Activated T-helper 9 cell treated with anti-CD3 and anti-CD28 coated beads, Interleukin-2, amount 50 U/mL, for 16 hours (primary cell): ENCODE data around the gene BAX.
"Not testable (repeated sequence)": the region's sequence is repeated elsewhere in the genome, so short reads cannot be mapped to it uniquely, and the experiment has no call there.

Experiments
- DNase-seq: peaks from one replicate; pipeline ENCODE4 v3.0.0-alpha.2; 2020; ENCODE audit warnings: low read depth

BAX gene

DNA sequence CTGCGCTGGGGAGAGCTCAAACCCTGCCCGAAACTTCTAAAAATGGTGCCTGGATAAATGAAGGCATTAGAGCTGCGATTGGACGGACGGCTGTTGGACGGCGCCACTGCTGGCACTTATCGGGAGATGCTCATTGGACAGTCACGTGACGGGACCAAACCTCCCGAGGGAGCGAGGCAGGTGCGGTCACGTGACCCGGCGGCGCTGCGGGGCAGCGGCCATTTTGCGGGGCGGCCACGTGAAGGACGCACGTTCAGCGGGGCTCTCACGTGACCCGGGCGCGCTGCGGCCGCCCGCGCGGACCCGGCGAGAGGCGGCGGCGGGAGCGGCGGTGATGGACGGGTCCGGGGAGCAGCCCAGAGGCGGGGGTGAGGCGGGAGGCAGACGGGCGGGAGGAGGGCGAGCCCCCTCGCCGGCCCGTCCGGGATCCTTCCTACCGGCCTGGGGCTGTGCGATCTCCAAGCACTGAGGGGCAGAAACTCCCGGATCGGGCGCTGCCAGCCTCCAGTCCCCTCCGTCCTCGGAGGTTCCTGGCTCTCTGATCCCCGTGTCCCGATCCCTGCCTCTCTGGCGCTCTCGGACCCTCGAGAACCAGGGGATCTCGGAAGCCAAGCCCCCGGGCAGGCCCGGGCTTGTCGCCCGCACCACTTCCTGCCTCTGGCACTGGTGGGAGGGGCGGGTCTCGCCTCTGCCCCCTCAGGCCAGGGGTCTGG lies at the start of gene BAX:
BAX (plus strand) TSS at position 281 of the 713 bp plus-strand sequence; CDS start at position 335, 54 bp downstream.
- DNase-seq = peak; percentile 88

DNA sequence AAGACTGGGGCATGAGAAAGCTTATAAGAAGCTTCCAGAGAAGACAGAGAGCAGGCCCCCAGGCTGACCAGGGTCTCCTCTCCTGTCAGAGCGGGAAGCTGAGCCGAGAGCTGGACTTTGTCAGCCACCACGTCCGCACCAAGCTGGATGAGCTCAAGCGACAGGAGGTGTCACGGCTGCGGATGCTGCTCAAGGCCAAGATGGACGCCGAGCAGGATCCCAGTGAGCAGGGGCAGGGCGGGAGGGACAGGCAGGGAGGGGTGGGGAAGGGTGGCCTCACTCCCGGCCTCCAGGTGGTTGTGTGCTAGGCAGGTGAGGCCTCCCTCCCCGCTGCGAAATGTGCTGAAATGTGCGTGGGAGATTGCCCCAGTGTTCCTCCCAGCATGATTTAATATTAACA lies 49.0 kb upstream of the BAX start:
- DNase-seq = no peak

DNA sequence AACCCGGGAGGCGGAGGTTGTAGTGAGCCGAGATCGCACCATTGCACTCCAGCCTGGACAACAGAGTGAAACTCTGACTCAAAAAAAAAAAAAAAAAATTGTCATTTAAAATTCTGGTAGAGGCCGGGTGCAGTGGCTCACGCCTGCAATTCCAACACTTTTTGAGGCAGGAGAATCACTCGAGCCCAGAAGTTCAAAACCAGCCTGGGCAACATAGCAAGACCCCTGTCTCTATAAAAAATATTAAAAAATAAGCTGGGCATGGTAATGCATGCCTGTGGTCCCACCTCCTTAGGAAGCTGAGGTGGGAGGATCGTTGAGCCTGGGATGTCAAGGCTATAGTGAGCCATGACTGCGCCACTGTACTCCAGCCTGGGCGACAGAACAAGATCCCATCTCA lies 48.4 kb upstream of the BAX start:
- no peak for DNase-seq

DNA sequence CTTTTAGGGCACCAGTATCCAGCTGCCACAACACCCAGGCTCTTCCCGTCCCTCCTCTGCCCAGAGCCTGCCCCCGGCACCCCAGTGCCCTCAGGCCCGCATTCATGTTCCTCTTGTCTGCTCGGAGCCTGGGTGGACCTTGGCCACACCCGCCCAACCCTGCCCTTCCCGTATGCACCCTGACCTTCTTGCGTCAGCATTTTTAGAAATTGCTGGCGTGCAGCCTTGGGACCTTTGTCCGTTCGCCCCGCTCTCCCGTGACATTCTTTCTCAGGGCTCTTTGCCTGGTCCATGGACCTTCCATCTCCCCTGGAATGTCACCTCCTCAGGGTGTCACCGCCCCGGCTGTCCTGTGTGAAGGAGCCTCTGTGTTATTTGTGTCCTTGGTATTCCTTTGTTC lies 47.0 kb upstream of the BAX start:
- DNase-seq = no peak

GRCh38 chr19:48909424-48910077 lies 45.1 kb upstream of the BAX start:
- not testable (repeated sequence) for DNase-seq

- no peak for DNase-seq
These were observed 43.9 kb upstream of the BAX start for GRCh38 chr19:48910803-48911202.

DNA sequence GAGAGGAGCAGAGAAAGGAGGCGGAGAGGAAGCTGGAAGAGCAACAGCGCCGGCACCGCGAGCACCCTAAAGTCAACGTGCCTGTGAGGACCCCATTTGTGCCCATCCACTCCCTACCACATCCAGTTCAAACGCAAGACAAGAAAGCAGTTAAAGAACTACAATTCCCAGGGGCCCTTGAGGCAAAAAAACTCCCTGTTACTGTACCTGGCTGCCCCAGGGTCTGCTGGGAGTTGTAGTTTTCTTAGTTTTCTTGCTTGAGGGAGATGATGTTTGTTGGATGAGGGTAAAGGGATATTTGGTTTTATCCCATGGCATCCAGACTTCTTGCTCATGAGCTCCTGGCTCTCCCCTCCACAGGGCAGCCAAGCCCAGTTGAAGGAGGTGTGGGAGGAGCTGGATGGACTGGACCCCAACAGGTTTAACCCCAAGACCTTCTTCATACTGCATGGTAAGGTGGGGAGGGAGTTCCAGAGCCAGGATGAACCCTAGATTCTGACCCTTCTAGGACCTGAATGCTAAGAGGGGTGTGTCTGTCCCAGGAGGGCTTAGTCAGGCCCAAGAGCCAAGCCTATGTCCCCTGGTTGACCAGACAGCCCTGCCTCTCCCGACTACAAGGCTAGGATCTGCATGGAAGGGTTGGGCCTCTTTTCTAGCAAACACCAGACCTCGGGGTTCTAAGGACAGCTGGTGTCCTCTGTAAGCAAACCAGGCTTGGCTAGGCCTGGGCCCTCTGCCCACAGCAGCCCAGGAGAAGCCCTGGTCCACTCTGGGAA lies 41.4 kb upstream of the BAX start:
- no peak for DNase-seq

DNA sequence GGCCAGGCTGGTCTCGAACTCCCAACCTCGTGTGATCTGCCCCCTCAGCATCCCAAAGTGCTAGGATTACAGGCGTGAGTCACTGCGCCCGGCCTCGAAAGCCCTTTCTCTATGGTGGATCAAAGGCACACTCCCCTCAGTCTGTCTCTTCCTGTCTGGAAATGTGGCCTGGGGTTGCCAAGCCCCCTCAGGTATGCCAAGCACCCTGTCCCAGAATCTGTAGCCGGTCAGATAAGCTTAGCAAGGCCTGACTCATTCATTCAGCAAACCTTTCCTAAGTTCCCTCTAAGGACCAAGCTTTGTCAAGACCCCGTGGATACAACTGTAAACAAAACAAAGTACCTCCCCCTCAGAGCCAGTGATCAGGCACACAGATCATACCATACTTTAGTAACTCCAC lies 40.5 kb upstream of the BAX start:
- DNase-seq = no peak

DNA sequence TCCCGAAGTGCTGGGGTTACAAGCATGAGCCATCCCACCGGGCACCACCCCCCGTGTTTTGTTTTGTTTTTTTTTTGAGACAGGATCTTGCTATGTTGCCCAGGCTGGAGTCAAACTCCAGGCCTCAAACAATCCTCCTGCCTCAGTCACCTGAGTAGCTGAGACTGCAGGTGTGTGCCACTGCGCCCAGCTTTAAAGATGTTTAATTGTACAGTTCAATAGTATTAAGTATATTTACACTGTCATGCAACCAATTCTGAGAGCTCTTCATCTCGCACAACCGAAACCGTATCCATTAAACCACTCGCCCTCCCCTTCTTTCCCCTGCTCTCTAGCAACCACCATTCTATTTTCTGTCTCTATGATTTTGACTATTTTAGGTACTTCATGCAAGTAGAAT lies 38.9 kb upstream of the BAX start:
- DNase-seq = no peak

GRCh38 chr19:48918071-48918470 lies 36.6 kb upstream of the BAX start:
- DNase-seq = no peak

GRCh38 chr19:48918801-48919247 lies 35.9 kb upstream of the BAX start:
- no peak for DNase-seq

- DNase-seq = not testable (repeated sequence)
These were observed 35.4 kb upstream of the BAX start for GRCh38 chr19:48919271-48919670.

- DNase-seq = no peak
These were observed 33.7 kb upstream of the BAX start for GRCh38 chr19:48920949-48921348.

DNA sequence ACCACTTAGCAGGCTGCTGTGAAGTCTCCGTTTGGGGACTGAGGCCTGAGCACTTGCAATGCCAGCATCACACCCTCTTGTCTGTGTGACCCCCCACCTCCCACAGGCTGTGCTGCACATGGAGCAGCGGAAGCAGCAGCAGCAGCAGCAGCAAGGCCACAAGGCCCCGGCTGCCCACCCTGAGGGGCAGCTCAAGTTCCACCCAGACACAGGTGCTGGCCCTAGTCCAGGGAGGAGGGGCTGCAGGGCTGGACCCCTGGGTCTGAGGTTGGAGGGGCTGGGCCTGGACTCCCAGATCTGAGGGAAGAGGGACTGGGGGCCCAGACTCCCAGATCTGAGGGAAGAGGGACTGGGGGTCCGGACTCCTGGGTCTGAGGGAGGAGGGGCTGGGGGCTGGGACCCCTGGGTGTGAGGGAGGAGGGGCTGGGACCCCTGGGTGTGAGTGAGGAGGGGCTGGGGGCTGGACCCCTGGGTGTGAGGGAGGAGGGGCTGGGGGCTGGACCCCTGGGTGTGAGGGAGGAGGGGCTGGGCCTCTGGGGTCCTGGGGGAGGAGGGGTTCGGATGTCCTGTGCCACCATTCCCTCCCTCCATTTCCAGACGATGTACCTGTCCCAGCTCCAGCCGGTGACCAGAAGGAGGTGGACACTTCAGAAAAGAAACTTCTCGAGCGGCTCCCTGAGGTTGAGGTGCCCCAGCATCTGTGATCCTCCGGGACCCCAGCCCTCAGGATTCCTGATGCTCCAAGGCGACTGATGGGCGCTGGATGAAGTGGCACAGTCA lies 32.8 kb upstream of the BAX start:
- DNase-seq = no peak

DNA sequence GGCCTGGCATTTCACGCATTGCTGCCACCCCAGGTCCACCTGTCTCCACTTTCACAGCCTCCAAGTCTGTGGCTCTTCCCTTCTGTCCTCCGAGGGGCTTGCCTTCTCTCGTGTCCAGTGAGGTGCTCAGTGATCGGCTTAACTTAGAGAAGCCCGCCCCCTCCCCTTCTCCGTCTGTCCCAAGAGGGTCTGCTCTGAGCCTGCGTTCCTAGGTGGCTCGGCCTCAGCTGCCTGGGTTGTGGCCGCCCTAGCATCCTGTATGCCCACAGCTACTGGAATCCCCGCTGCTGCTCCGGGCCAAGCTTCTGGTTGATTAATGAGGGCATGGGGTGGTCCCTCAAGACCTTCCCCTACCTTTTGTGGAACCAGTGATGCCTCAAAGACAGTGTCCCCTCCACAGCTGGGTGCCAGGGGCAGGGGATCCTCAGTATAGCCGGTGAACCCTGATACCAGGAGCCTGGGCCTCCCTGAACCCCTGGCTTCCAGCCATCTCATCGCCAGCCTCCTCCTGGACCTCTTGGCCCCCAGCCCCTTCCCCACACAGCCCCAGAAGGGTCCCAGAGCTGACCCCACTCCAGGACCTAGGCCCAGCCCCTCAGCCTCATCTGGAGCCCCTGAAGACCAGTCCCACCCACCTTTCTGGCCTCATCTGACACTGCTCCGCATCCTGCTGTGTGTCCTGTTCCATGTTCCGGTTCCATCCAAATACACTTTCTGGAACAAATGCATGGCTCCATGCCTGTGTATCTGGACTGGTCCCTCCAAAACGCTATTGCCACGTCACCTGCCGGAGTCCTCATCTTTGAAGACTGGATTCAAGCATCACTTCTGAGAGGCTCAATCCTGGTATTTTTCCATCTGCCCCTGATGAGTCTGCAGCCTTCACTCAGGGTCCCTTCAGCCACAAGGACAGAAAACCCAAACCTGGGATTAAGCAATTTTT lies 31.9 kb upstream of the BAX start:
- DNase-seq = no peak

GRCh38 chr19:48925240-48925843 lies 29.3 kb upstream of the BAX start:
- no peak for DNase-seq

DNA sequence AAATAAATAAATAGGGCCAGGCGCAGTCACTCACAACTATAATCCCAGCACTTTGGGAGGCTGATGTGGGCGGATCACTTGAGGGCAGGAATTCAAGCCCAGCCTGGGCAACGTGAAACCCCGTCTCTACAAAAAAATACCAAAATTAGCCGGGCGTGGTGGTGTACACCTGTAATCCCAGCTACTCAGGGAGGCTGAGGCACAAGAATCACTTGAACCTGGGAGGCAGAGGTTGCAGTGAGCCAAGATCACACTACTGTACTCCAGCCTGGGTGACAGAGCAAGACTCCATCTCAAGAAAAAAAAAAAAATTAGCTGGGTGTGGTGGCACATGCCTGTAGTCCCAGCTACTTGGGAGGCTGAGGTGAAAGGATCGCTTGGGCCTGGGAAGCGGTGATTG lies 28.8 kb upstream of the BAX start:
- DNase-seq = not testable (repeated sequence)

- DNase-seq = no peak
These were observed 27.8 kb upstream of the BAX start for GRCh38 chr19:48926909-48927308.

DNA sequence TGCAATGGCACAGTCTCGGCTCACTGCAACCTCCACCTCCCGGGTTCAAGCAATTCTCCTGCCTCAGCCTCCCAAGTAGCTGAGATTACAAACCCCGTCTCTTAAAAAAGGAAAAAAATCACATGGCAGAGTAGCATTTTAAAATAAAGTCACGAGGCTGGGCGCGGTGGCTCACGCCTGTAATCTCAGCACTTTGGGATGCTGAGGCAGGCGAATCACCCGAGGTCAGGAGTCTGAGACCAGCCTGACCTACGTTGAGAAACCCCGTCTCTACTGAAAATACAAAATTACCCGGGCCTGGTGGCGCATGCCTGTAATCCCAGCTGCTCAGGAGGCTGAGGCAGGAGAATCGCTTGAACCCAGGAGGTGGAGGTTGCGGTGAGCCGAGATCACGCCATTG lies 27.0 kb upstream of the BAX start:
- DNase-seq = not testable (repeated sequence)

DNA sequence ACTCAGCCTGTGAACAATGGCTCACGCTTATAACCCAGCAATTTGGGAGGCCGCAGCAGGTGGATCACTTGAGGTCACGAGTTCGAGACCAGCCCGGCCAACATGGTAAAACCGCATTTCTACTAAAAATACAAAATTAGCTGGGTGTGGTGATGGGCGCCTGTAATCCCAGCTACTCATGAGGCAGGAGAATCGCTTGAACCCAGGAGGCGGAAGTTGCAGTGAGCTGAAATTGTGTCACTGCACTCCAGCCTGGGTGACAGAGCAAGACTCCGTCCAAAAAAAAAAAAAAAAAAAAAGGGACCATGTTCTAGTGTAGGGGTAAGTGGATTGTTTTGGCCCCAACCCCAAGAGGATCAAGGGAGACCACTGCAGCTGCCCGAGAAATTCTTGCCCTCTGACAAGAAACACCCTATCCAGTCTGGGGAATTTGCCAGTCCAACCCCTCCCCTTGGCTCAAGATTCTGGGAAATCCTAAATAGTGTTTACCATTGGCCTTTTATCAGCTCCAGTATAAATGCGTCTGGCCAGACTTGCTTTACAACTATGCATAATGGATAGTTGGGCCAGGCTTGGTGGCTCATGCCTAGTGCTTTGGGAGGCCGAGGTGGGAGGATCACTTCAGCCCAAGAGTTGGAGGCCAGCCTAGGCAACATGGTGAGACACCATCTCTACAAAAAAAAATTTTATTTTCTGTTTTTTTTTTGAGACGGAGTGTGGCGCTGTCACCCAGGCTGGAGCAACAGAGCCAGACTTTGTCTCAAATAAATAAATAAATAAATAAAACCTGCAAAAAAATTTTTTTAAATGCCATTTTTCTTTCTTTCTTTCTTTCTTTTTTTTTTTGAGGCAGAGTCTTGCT lies 26.3 kb upstream of the BAX start:
- no peak for DNase-seq
